K562 (cell line): ENCODE data around the gene MRPL19. TPM values are rescaled to one million over a fixed set of nuclear protein-coding genes. Genes with fewer than 3 reads are reported as not detected.

ENCODE experiments used
- ATAC-seq: fragments of 200-7000 bp; cut with Tn5 transposase; 3 replicates; pipeline ENCODE4 v1.9.1; 2020; ENCODE audit warnings: moderate library complexity
- BruUV-seq: library from RNA; stranded (reverse); fragments of 400-500 nt; replicated peaks from 2 replicates; lab custom pipeline; 2021; lab: Mats Ljungman, UMichigan
- CTCF ChIA-PET: fragments of 300-600 bp; formaldehyde crosslinking; extraction: SDS; loops from one replicate; lab custom pipeline; 2021; ENCODE audit warnings: low intra/inter-chr PET ratio; lab: Yijun Ruan, JAX
- POLR2A ChIA-PET: fragments of 300-600, 350-650 bp; sonication (Branson Sonifier 250); formaldehyde crosslinking; extraction: SDS; loops from one replicate; lab custom pipeline; 2021; ENCODE audit warnings: antibody characterized with exemption, inconsistent platforms; lab: Yijun Ruan, JAX
- DNase-seq, 4 experiments: peaks; one replicate each; pipeline versions ENCODE4 v3.0.0 to v3.0.0-alpha.2; 2011 to 2018; ENCODE audit warnings: low spot score in 3 of 4, mixed read lengths in 3 of 4; ENCODE audit errors: extremely low read depth in 1 of 4
- FAIRE-seq: peaks from 2 replicates; lab custom pipeline; 2011; peaks lifted over from hg19 to GRCh38; lab: Jason Lieb, UNC
- H2AFZ ChIP-seq: 2 replicates; pipeline ENCODE4 v1.6.0; 2011; ENCODE audit warnings: low read depth, low read length, control low read depth, inconsistent platforms
- H3K27ac ChIP-seq: fragments of 200-600 bp; 3 replicates; pipeline ENCODE4 v1.8.0; 2011; ENCODE audit warnings: low read depth, mild to moderate bottlenecking, control low read depth, inconsistent platforms, low read length, moderate library complexity, mixed read lengths; ENCODE audit errors: extremely low read depth
- H3K27me3 ChIP-seq, 2 experiments: fragments of 300-600 bp in 1 of 2; 2 replicates in 1 of 2; 3 replicates in 1 of 2; pipeline versions ENCODE4 v1.6.0 to v1.8.0; 2011; ENCODE audit warnings: inconsistent platforms in 2 of 2, low read length in 2 of 2, mild to moderate bottlenecking in 1 of 2, mixed read lengths in 1 of 2, moderate library complexity in 1 of 2; ENCODE audit not compliant: control insufficient read depth in 2 of 2, insufficient read depth in 2 of 2
- H3K36me3 ChIP-seq: fragments of 300-600 bp; 3 replicates; pipeline ENCODE4 v1.8.0; 2011; ENCODE audit warnings: mild to moderate bottlenecking, low read length, inconsistent platforms; ENCODE audit not compliant: control insufficient read depth, insufficient read depth
- H3K4me1 ChIP-seq, 2 experiments: fragments of 200-600 bp in 1 of 2; replicated peaks in 1 of 2; 2 replicates in 1 of 2; 3 replicates in 1 of 2; pipeline versions ENCODE4 v1.5.1 to v1.8.0; 2011; ENCODE audit warnings: inconsistent platforms in 2 of 2, low read length in 2 of 2, mild to moderate bottlenecking in 1 of 2, mixed read lengths in 1 of 2, moderate library complexity in 1 of 2; ENCODE audit not compliant: control insufficient read depth in 2 of 2, insufficient read depth in 2 of 2
- H3K4me2 ChIP-seq: 2 replicates; pipeline ENCODE4 v1.6.1; 2011; ENCODE audit warnings: low read length, control low read depth, inconsistent platforms, mixed read lengths; ENCODE audit not compliant: insufficient read depth
- H3K4me3 ChIP-seq: fragments of 200-600 bp; sonication (generic), shearing (Covaris generic); 2 replicates; pipeline ENCODE4 v1.5.1; 2016; ENCODE audit warnings: control low read depth, inconsistent platforms
- H3K79me2 ChIP-seq: fragments of 200-600 bp; 3 replicates; pipeline ENCODE4 v1.8.0; 2011; ENCODE audit warnings: low read length, inconsistent platforms; ENCODE audit not compliant: control insufficient read depth, insufficient read depth
- H3K9ac ChIP-seq, 2 experiments: 2 replicates each; pipeline versions ENCODE4 v1.6.0 to v1.6.1; 2011; ENCODE audit warnings: low read depth in 2 of 2, low read length in 2 of 2, control low read depth in 1 of 2, inconsistent platforms in 1 of 2, mild to moderate bottlenecking in 1 of 2, mixed read lengths in 1 of 2; ENCODE audit not compliant: insufficient read depth in 1 of 2
- H3K9me1 ChIP-seq: one replicate; pipeline ENCODE4 v1.6.0; 2011; ENCODE audit warnings: inconsistent platforms, mild to moderate bottlenecking, low read length, moderate library complexity; ENCODE audit not compliant: control insufficient read depth, insufficient read depth
- H3K9me3 ChIP-seq: replicated peaks from 2 replicates; pipeline ENCODE4 v1.5.1; 2011; ENCODE audit warnings: low read depth, low read length, inconsistent platforms; ENCODE audit not compliant: control insufficient read depth, insufficient read depth
- H4K20me1 ChIP-seq: replicated peaks from 2 replicates; pipeline ENCODE4 v1.6.1; 2011; ENCODE audit warnings: low read length, inconsistent platforms, mixed read lengths; ENCODE audit not compliant: control insufficient read depth, insufficient read depth
- ARID1B ChIP-seq: fragments of 450-650 bp; IDR thresholded peaks from 2 replicates; pipeline ENCODE4 v1.6.1; 2016; ENCODE audit warnings: antibody characterized with exemption, mild to moderate bottlenecking, inconsistent platforms
- CBX1 ChIP-seq: sonication (generic); IDR thresholded peaks from 2 replicates; pipeline ENCODE4 v1.6.1; 2016; ENCODE audit warnings: antibody characterized with exemption, low read depth, mild to moderate bottlenecking
- ELF4 ChIP-seq: fragments of 450-650 bp; formaldehyde crosslinking; IDR thresholded peaks from 2 replicates; pipeline ENCODE4 v1.4.0; 2022; ENCODE audit warnings: missing genetic modification characterization
- EP400 ChIP-seq: fragments of 450-650 bp; IDR thresholded peaks from 2 replicates; pipeline ENCODE4 v1.6.1; 2017; ENCODE audit warnings: antibody characterized with exemption, mild to moderate bottlenecking, moderate library complexity
- FOXA1 ChIP-seq: fragments of 450-650 bp; IDR thresholded peaks from 2 replicates; pipeline ENCODE4 v1.6.1; 2016; ENCODE audit warnings: mild to moderate bottlenecking, borderline replicate concordance
- MXI1 ChIP-seq: IDR thresholded peaks from 2 replicates; pipeline ENCODE4 v1.6.1; 2011; ENCODE audit warnings: low read depth, mild to moderate bottlenecking, improper control_type of control experiment, low read length
- NEUROD1 ChIP-seq: fragments of 150-350 bp; IDR thresholded peaks from 2 replicates; pipeline ENCODE4 v1.6.1; 2014; ENCODE audit warnings: borderline replicate concordance, low read length, low read depth; ENCODE audit not compliant: partially characterized antibody
- ZBTB17 ChIP-seq: fragments of 450-650 bp; formaldehyde crosslinking; IDR thresholded peaks from 2 replicates; pipeline ENCODE4 v1.4.0; 2020; ENCODE audit warnings: mild to moderate bottlenecking
- ZEB2 ChIP-seq: fragments of 450-650 bp; IDR thresholded peaks from 2 replicates; pipeline ENCODE4 v1.6.1; 2016
- ZFP30 ChIP-seq: fragments of 250-450 bp; sonication (Bioruptor Pico); IDR thresholded peaks from 2 replicates; pipeline ENCODE4 v1.8.0; 2022; ENCODE audit warnings: moderate library complexity, mild to moderate bottlenecking, inconsistent platforms, borderline replicate concordance
- ZNF41 ChIP-seq: fragments of 250-450 bp; sonication (Bioruptor Pico); conservative IDR thresholded peaks from 2 replicates; pipeline ENCODE4 v1.4.0; 2020; ENCODE audit warnings: mild to moderate bottlenecking
- ZNF589 ChIP-seq: fragments of 200-800 bp; sonication (Bioruptor generic); IDR thresholded peaks from 2 replicates; pipeline ENCODE4 v1.6.1; 2016; ENCODE audit warnings: low read depth, missing genetic modification characterization, missing compliant biosample characterization
- ZNF699 ChIP-seq: fragments of 250-450 bp; sonication (Bioruptor Pico); IDR thresholded peaks from 2 replicates; pipeline ENCODE4 v1.8.0; 2021; ENCODE audit warnings: mild to moderate bottlenecking, moderate library complexity; ENCODE audit not compliant: insufficient replicate concordance
- WGBS: fragments of 100-300 bp; shearing (Covaris generic); methylation state at CpG from one replicate; pipeline ENCODE4 v1.1.6; 2016; ENCODE audit warnings: low coverage, mixed read lengths; ENCODE audit not compliant: insufficient coverage; ENCODE audit errors: missing lambda C conversion rate; 5-methylcytosine and 5-hydroxymethylcytosine counted together
- in situ Hi-C: fragments of 300-500 bp; cut with MboI; formaldehyde crosslinking; loops from 4 replicates; pipeline ENCODE4 v1.15.0; 2018; ENCODE audit warnings: inconsistent platforms, mixed read lengths
- intact Hi-C: fragments of 100-400 bp; cut with micrococcal nuclease; formaldehyde crosslinking; loops from 2 replicates; pipeline ENCODE4 v1.14.2; 2022
- polyA plus RNA-seq, 8 experiments: library from polyadenylated mRNA; depleted of rRNA in 4 of 8; stranded (reverse) in 5 of 8; unstranded in 3 of 8; fragments of >200 nt; fragmentation: Nextera tagmentation in 2 of 8; fragmentation: Illumina TruSeq in 1 of 8; extraction: Ambion mirVana in 2 of 8; extraction: Trizol in 1 of 8; gene quantifications; 2 replicates each; pipeline versions ENCODE4 v1.2.1 to v1.2.3, GENCODE V29; 2011 to 2014; ENCODE audit warnings: inconsistent platforms in 1 of 8, missing spikeins in 1 of 8
- total RNA-seq, 7 experiments: library from RNA; depleted of rRNA in 6 of 7; stranded (reverse); fragments of >200 nt in 6 of 7; fragmentation: Illumina TruSeq in 2 of 7; extraction: Trizol in 2 of 7; gene quantifications; 2 replicates each; pipeline versions ENCODE4 v1.2.1 to v1.2.3, GENCODE V29; 2011 to 2021; ENCODE audit warnings: low replicate concordance in 1 of 7
- TF ChIP-seq, protein P1 (sequence below): IDR thresholded peaks from 2 replicates; pipeline ENCODE4 v1.6.1; 2012; ENCODE audit warnings: low read depth, low read length, improper control_type of control experiment, borderline replicate concordance
- TF ChIP-seq, protein P2 (sequence below): fragments of 450-650 bp; IDR thresholded peaks from one replicate; pipeline ENCODE4 v1.6.1; 2018; ENCODE audit warnings: mild to moderate bottlenecking, moderate library complexity; ENCODE audit not compliant: partially characterized antibody

The MRPL19 gene
- total and polyA plus RNA-seq, 9 of the 15 experiments (the other 6 are each of a cell fraction or from before 2014, with no cell fraction given): 9.7 to 65.9 (median 56.1) TPM

DNA sequence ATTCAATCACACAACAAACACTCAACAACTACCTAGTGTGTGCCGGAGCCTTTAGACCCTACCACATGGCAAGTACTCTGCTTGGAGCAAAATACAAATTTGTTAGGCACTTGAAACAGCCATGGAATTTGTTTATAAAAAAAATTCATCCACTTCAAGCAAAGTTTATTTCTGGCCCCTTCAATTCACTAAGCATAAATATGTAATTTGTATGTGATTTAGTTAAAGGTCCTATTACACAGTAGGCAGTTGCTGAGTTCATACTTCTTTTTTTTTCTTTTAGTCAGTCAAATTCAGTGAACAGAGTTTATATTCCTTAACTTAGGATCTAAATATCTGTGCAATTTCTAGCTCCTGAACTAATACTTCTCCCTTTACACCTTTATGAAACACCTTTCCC, 41.6 kb downstream of the MRPL19 start:
- CTCF ChIA-PET: no interaction called here
- Histone ChIP-seq H3K9me1 (no peaks in the 10 kb centered on the region), H3K4me1 (no peaks in the 10 kb centered on the region), H2AFZ (no peak overlapping the region), H3K9me3 (no peaks in the 10 kb centered on the region), H3K79me2 (no peaks in the 10 kb centered on the region), H3K4me3 (no peak overlapping the region), H4K20me1 (no peaks in the 10 kb centered on the region), H3K27ac (no peak overlapping the region), H3K9ac (no peak overlapping the region), H3K4me2 (no peak overlapping the region), H3K27me3 (no peaks in the 10 kb centered on the region), H3K36me3 (peaks cover 69% of the 10 kb centered on the region)
- in situ Hi-C loops: no loop called here
- POLR2A ChIA-PET: interaction anchor here (0.6 kb wide), 1 partner anchor 41 kb away, joined by 4 read pairs; no protein-coding TSS in a partner anchor
- intact Hi-C loops: no loop called here
- BruUV-seq: no TSS peak
- DNase-seq (no peak), ATAC-seq (no peak), FAIRE-seq (no peak)
- TF ChIP-seq FOXA1: no peak
- TF ChIP-seq ZEB2: no peak
- no peak for TF ChIP-seq NEUROD1
- TF ChIP-seq ELF4 (CRISPR knock-in tag): no peak
- no peak for TF ChIP-seq ZBTB17 (CRISPR knock-in tag)
- no peak for TF ChIP-seq CBX1
- no peak for TF ChIP-seq ZNF41
- no peak for TF ChIP-seq ZNF699 (CRISPR knock-in tag)
- TF ChIP-seq, protein P1, sequence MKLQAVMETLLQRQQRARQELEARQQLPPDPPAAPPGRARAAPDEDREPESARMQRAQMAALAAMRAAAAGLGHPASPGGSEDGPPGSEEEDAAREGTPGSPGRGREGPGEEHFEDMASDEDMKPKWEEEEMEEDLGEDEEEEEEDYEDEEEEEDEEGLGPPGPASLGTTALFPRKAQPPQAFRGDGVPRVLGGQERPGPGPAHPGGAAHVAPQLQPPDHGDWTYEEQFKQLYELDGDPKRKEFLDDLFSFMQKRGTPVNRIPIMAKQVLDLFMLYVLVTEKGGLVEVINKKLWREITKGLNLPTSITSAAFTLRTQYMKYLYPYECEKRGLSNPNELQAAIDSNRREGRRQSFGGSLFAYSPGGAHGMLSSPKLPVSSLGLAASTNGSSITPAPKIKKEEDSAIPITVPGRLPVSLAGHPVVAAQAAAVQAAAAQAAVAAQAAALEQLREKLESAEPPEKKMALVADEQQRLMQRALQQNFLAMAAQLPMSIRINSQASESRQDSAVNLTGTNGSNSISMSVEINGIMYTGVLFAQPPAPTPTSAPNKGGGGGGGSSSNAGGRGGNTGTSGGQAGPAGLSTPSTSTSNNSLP: no peak
- TF ChIP-seq, protein P2, sequence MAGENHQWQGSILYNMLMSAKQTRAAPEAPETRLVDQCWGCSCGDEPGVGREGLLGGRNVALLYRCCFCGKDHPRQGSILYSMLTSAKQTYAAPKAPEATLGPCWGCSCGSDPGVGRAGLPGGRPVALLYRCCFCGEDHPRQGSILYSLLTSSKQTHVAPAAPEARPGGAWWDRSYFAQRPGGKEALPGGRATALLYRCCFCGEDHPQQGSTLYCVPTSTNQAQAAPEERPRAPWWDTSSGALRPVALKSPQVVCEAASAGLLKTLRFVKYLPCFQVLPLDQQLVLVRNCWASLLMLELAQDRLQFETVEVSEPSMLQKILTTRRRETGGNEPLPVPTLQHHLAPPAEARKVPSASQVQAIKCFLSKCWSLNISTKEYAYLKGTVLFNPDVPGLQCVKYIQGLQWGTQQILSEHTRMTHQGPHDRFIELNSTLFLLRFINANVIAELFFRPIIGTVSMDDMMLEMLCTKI: no peak
- TF ChIP-seq MXI1: no peak
- no peak for TF ChIP-seq EP400
- no peak for TF ChIP-seq ZNF589 (CRISPR knock-in tag)
- TF ChIP-seq ARID1B: no peak
- TF ChIP-seq ZFP30: no peak
- 100% methylated on average over 1 of the region's 1 CpG for WGBS
